IPS-NIHi11 (cell line): ENCODE measurements around the gene AXIN2.

ENCODE experiments used
- DNase-seq: peaks from one replicate; pipeline ENCODE4 v3.0.0; 2012; ENCODE audit warnings: mixed read lengths, low spot score

Gene AXIN2

GRCh38 chr17:65584604-65585521 is 23.4 kb upstream of the AXIN2 start:
- no peak for DNase-seq

DNA sequence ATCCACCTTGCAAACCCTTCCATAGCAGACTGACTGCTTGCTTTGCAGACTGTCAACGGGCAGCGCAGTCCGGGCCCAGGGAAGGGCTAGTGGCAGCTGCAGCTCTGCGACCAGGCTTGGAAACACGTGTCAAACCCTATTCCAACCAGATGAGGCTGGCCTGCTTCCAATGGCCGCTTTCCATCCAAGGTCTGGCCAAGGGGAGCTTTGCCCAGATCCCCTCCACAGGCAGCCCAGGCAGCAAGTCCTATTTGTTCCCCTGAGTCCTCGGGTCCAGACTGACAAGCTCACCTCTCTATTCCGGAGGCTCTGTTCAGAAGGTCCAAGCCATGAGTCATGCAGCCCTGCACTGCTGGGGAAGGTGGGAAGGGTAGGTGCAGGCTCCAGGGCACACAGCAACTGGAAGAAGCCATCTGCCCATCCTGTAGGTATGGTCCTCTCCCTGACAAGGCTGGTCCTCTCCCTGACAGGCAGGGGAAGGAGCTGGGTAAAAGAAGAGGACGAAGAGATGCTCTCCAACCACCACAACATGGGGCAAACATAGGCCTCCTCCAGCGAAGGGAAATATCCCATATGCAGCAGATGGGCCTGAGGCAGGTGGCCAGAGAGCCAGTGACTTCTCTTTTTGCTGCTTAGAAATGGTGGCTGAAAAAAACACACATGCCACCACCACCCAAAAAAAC is 22.6 kb upstream of the AXIN2 start:
- DNase-seq, result no peak

GRCh38 chr17:65576939-65577338 is 15.5 kb upstream of the AXIN2 start:
- no peak for DNase-seq

- DNase-seq, result no peak
Observed at GRCh38 chr17:65573282-65573602, 11.8 kb upstream of the AXIN2 start.

GRCh38 chr17:65572581-65573281 is 11.3 kb upstream of the AXIN2 start:
- DNase-seq, result peak; percentile 82

DNA sequence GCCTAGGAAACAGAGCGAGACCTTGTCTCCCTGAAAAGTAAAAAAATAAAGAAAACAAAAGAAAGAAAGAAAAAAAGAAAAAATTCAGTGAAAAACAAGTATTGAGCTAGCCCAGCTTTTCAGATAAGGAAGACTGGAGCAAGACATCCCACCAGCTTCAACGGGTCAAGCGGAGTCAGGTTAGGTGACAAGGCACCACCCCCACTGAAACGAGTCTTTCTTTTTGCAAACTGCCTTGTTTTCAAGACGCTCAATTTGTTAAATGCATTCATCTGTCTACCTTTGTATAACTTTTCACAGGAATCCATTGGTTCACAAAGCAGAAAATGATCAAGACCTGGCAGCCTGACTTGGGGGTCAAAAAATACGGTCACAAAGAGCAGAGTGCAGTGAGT is 10.7 kb upstream of the AXIN2 start:
- DNase-seq, result no peak

DNA sequence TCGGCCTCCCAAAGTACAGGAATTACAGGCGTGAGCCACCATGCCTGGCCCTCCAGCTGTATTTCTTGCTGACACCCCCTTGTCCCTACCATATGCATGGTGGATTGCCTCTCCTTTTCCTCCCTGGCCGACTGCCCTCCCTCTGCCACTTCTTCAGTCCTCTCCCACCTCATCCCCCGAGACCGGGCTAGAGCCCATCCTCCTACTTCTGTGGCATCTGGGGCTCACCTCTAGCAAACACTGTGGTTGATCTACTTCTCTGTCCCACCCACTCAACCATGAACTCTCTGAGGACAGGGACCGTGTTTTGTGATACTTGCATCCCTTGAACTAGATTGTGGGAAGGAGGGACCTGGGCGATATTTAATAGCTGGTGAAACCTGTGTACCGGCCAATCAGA is 7.5 kb upstream of the AXIN2 start:
- DNase-seq, result no peak

GRCh38 chr17:65567566-65567965 is 6.1 kb upstream of the AXIN2 start:
- no peak for DNase-seq

DNA sequence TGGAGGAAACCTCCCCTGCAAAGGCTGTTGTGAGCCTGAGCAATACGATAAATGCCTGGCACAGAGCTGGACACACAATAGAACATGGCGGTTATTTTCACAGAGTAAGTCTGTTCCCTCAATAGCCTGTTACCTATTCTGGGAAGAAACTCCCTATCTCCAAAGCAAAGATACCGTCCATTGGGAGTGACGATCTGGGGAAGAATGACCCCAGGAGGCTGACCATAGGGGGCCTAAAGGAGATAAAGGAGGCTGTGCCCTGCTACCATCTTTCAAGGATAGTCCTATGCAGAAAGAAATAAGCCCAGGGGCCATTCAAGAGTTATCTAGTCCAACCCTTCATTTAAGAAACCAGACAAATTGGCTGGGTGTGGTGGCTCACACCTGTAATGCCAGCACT is 4.1 kb upstream of the AXIN2 start:
- DNase-seq, result no peak

DNA sequence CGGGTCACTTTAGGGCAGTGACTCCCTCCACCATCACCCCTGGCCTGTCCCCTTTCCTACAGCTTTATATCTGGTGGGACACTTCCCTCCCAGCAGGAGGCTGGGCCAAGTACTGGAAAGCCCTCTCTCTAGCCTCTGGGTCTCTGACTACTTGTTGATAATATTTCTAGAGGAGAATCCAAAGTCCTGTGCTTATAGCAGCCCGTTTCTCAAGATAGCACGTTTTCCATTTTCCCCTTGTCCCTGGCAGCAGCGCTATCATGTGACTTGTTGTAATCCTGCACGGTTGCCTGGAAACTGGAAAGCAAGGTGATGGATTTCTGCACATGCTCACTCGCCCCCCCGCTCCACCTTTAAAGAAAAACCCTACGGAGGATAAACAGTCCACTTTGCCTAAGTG is 3.3 kb upstream of the AXIN2 start:
- no peak for DNase-seq

DNA sequence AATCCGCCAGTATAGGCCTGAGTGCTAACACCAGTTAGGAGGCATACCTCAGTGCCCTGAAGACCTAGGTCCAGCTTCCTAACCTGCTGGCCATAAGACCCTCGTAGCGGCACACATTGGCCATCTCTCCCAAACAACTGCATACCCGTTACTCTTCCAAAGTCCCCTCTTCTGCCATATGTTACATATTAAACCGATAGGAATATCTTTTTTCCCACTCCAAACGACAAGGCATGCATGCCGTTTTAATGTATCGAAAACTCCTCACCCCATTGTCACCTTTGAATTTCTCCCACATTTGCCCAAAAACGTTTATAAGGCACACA is 721 bp upstream of the AXIN2 start:
- no peak for DNase-seq

DNA sequence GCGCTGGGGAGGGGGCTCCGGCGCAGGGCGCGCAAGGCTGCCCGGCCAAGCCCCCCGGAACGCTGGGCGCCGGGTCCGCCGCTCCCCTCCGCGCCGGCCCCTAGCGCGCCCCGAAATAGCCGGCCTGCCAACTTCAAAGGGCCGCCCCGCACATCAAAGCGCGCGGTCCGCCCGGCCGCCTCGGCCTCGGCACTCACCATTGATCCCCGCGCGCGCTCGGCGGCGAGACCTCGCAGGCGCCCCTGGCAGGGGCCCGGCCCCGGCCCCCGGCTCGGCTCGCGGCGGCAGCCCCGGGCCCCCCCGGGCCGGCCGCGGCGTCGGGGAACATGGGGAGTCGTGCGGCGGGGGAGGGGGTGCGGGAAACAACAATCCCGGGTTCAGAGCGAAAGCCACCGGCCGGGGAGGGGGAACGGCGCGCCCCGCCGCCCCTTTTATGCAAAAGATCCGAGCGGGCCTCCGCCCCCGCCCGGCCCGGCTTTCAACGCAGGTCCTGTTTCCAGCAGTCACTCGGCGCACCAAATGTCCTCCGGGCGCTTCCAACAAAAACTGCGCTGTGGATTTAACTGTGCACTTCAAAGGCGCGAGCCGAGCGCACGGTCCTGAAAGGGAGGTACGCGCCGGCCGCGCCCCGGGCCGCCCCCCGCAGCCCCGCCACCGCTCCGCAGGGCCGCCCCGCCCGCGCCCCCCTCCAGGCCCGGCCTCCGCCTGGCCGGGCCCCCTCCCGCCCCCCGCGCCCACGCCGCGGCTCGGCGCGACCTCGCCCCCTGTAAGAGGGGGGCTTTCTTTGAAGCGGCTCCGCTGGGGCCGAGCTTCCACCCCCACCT is 608 bp downstream of the AXIN2 start:
- peak; percentile 75 for DNase-seq

DNA sequence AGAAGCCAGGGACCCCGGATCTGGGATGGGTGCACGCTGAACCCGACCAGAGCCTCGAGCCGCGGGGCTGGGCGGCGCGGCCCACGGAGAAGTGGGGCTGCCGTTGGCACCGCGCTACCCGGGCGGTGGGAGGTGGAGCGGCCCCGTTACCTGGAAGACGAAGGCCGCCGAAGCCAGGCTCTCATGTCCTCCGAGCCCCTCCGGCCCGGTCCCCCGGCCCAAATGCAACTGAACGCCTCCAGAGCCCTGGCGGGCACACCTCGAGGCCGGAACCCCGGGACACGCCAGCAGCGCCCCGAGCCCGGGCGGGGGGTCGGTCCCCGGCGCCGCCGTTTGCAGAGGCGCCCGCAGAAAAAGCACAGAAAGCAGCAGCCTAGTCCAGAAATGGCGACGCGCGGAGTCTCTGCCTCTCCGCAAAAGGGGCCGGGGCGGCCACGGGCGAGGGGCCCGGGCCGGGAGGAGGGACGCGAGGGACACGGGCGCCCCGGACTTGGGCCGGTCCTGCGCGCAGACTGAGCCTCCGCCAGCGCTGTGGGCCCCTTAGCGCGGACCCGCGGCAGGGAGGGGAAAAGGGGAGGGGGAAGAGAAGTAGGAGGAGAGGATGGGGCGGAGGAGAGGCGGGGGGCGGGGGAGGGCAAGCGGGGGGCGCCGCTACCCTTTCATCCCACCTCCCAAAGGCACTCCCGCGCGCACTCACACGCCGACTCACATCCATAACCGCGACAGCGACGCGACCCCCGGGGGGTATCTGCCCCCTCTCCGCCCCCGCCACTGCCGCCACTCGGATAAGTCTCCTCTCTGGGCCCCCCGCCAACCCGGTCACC is 1.4 kb downstream of the AXIN2 start:
- DNase-seq, result peak; percentile 69

DNA sequence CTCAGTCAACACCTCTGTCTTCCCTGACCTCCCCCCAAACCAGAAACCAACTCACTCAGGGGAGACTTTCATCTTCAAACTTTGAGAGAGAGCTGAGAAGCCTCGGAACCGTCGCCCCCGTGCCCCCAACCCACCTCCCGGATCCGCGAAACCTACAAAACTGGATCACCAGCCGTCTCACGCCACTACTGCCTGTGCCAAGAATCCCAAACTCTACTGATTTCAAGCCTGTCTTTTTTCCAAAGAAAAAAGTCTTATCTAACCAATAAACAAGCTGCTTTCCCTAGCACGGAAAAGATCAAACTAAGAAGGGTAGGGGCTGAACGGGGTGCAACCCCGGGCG is 2.0 kb downstream of the AXIN2 start:
- DNase-seq, result no peak

DNA sequence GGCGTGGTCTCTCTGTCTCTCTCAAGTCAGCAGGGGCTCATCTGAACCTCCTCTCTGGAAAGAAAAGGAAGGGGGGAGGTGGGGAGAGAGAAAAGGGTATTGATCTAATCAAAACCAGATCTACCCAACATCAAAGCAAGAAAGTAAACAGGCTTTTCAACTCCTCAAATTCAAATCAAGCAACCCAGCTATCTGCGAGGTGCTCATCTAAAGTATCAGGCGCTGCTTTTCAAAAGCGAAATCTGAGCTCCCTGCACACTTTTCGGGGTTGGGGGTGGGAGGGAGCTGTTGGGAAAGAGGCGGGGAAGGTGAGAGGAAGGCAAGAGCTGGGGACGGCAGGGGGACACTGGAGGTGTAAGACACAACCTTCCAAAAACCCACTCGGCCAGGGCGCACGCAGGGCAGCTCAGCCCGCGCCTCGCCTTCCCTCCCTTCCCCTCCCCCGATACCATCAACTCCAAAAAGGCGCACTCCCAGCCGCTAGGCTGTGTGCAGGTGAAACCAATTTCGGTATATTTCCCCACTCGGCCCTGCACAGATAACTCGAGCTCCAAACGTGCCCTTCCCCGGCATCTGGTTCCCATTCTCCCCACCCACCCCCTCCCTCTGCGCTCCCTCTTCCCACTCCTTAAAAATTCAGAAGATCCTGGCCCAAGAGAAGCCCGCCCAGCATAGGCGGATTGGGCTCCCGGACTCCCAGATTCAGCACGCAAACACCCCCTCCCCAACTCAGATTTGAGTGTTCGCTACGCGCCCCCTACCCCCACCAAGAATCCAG is 2.6 kb downstream of the AXIN2 start:
- DNase-seq, result peak; percentile 23

DNA sequence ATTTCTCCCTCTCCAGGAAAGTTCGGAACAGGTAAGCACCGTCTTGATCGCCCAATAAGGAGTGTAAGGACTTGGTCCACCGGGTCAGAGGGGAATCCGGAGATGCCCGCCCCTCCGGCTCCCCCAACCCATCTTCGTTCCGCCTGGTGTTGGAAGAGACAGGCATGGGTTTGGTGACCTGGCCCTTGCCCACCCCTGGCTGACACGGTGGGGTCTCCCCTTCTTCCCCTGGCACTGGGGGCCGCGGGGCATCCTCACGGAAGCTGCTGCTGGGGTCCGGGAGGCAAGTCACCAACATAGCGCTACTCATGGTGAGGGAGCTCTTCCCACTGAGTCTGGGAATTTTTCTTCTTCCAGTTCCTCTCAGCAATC is 3.2 kb downstream of the AXIN2 start:
- no peak for DNase-seq

GRCh38 chr17:65557349-65558310 is 3.8 kb downstream of the AXIN2 start:
- no peak for DNase-seq

GRCh38 chr17:65556910-65557348 is 4.5 kb downstream of the AXIN2 start:
- no peak for DNase-seq
